Small intestine (tissue), 7 donors: ENCODE measurements around the gene SP100. TPM values are rescaled to one million over a fixed set of nuclear protein-coding genes. Genes with fewer than 3 reads are reported as not detected.

Experiments used
- DNase-seq, 2 donors: peaks; one replicate each; pipeline versions ENCODE4 v3.0.0 to v3.0.0-alpha.2; 2013
- FAIRE-seq: peaks from 2 replicates; lab custom pipeline; 2012; peaks lifted over from hg19 to GRCh38; lab: Jason Lieb, UNC
- H3K27ac ChIP-seq, 3 donors: one replicate each; pipeline ENCODE4 v1.5.1; 2013; ENCODE audit warnings: low read length in 2 of 3, mild to moderate bottlenecking in 2 of 3, control low read depth in 1 of 3, inconsistent platforms in 1 of 3, low read depth in 1 of 3, moderate library complexity in 1 of 3
- H3K27me3 ChIP-seq, 3 donors: one replicate each; pipeline ENCODE4 v1.6.1; 2013; ENCODE audit warnings: low read length in 3 of 3, inconsistent platforms in 1 of 3; ENCODE audit not compliant: control insufficient read depth in 3 of 3, insufficient read depth in 3 of 3
- H3K36me3 ChIP-seq, 3 donors: one replicate each; pipeline ENCODE4 v1.6.1; 2013; ENCODE audit warnings: low read length in 3 of 3, inconsistent platforms in 1 of 3, low read depth in 1 of 3, mild to moderate bottlenecking in 1 of 3, moderate library complexity in 1 of 3; ENCODE audit not compliant: control insufficient read depth in 3 of 3, insufficient read depth in 2 of 3
- H3K4me1 ChIP-seq, 3 donors: one replicate each; pipeline ENCODE4 v1.6.1; 2013; ENCODE audit warnings: low read length in 2 of 3, inconsistent platforms in 1 of 3, low read depth in 1 of 3, mild to moderate bottlenecking in 1 of 3, moderate library complexity in 1 of 3; ENCODE audit not compliant: control insufficient read depth in 3 of 3, insufficient read depth in 2 of 3
- H3K4me3 ChIP-seq, 3 donors: one replicate each; pipeline ENCODE4 v1.5.1; 2013; ENCODE audit warnings: low read length in 3 of 3, control low read depth in 1 of 3, inconsistent platforms in 1 of 3, low read depth in 1 of 3, mild to moderate bottlenecking in 1 of 3, moderate library complexity in 1 of 3
- H3K9me3 ChIP-seq, 2 donors: one replicate each; pipeline ENCODE4 v1.6.1; 2013; ENCODE audit warnings: low read depth in 1 of 2, low read length in 1 of 2; ENCODE audit not compliant: control insufficient read depth in 2 of 2, insufficient read depth in 1 of 2
- WGBS, 3 donors: extraction: QIAGEN DNeasy Blood & Tissue Kit; methylation state at CpG; one replicate each; pipeline ENCODE4 v1.1.7; 2013; 5-methylcytosine and 5-hydroxymethylcytosine counted together
- polyA plus RNA-seq, 4 donors: library from polyadenylated mRNA; stranded (reverse) in 3 of 4; unstranded in 1 of 4; fragments of 200-250 nt in 3 of 4; fragments of 120-200 nt in 1 of 4; gene quantifications; one replicate each; pipeline versions ENCODE4 v1.2.1 to v1.2.3, GENCODE V29; 2013
- donor health status: healthy with polysubstance abuse.
- donor health status: control.
- donor health status: control.
- donor health status: Bipolar disorder and iron deficiency.
- donor health status: healthy.

Gene SP100
- polyA plus RNA-seq, 4 donors, result 38.7 to 55.4 (median 46.9) TPM

- no peak overlapping the region for H3K27ac ChIP-seq
- H3K4me3 ChIP-seq, result no peak overlapping the region
- no peaks in the 10 kb centered on the region for H3K27me3 ChIP-seq
- no peaks in the 10 kb centered on the region for H3K4me1 ChIP-seq
- peaks cover 0 to 17% (median 8%) of the 10 kb centered on the region in 3 donors for H3K36me3 ChIP-seq
- FAIRE-seq, result no peak
- WGBS, 3 donors, result 92 to 97% (median 95%) methylated on average over 2 of the region's 2 CpGs
- H3K9me3 ChIP-seq, result peaks cover 0 to 8% of the 10 kb centered on the region in 2 donors
- no peak for DNase-seq
Observed at GRCh38 chr2:230455005-230455684, 39.1 kb downstream of the SP100 start.

- FAIRE-seq, result no peak
- no peak for DNase-seq
- Histone ChIP-seq H3K4me3 (no peak overlapping the region), H3K4me1 (no peaks in the 10 kb centered on the region), H3K27ac (peak overlapping the region in 1 of 3 donors; percentile 69), H3K36me3 (peaks cover 0 to 22% (median 11%) of the 10 kb centered on the region in 3 donors), H3K27me3 (no peaks in the 10 kb centered on the region), H3K9me3 (peaks cover 0 to 8% of the 10 kb centered on the region in 2 donors)
- WGBS, 3 donors, result 74 to 89% (median 75%) methylated on average over 4 of the region's 4 CpGs
Observed at GRCh38 chr2:230457073-230457768, 41.2 kb downstream of the SP100 start.

- FAIRE-seq, result no peak
- peaks cover 0 to 8% of the 10 kb centered on the region in 2 donors for H3K9me3 ChIP-seq
- no peak overlapping the region for H3K4me3 ChIP-seq
- H3K27me3 ChIP-seq, result no peaks in the 10 kb centered on the region
- no peaks in the 10 kb centered on the region for H3K4me1 ChIP-seq
- H3K36me3 ChIP-seq, result peaks cover 0 to 24% (median 13%) of the 10 kb centered on the region in 3 donors
- H3K27ac ChIP-seq, result no peak overlapping the region
- no peak for DNase-seq
Observed at GRCh38 chr2:230457793-230458192, 41.8 kb downstream of the SP100 start.

GRCh38 chr2:230459216-230459615 lies 43.2 kb downstream of the SP100 start:
- FAIRE-seq (no peak), DNase-seq (no peak)
- no peak overlapping the region for H3K4me3 ChIP-seq
- H3K36me3 ChIP-seq, result peaks cover 6 to 24% (median 17%) of the 10 kb centered on the region in 3 donors
- no peaks in the 10 kb centered on the region for H3K4me1 ChIP-seq
- H3K27ac ChIP-seq, result no peak overlapping the region
- no peaks in the 10 kb centered on the region for H3K27me3 ChIP-seq
- H3K9me3 ChIP-seq, result peaks cover 0 to 8% of the 10 kb centered on the region in 2 donors

- Histone ChIP-seq H3K36me3 (peaks cover 12 to 17% (median 14%) of the 10 kb centered on the region in 3 donors), H3K9me3 (no peaks in the 10 kb centered on the region), H3K4me3 (no peak overlapping the region), H3K27me3 (no peaks in the 10 kb centered on the region), H3K4me1 (no peaks in the 10 kb centered on the region), H3K27ac (no peak overlapping the region)
- FAIRE-seq, result no peak
- WGBS, 3 donors, result 86 to 94% (median 93%) methylated on average over 4 of the region's 4 CpGs
- no peak for DNase-seq
Observed at GRCh38 chr2:230471074-230471473, 55.1 kb downstream of the SP100 start.

GRCh38 chr2:230472621-230473018 lies 56.6 kb downstream of the SP100 start:
- H3K4me1 ChIP-seq, result no peaks in the 10 kb centered on the region
- no peaks in the 10 kb centered on the region for H3K9me3 ChIP-seq
- H3K36me3 ChIP-seq, result peaks cover 8 to 12% (median 10%) of the 10 kb centered on the region in 3 donors
- DNase-seq, result no peak
- H3K27me3 ChIP-seq, result no peaks in the 10 kb centered on the region
- no peak overlapping the region for H3K4me3 ChIP-seq
- H3K27ac ChIP-seq, result no peak overlapping the region
- FAIRE-seq, result no peak

GRCh38 chr2:230473378-230473777 lies 57.4 kb downstream of the SP100 start:
- WGBS, 3 donors, result 49 to 82% (median 71%) methylated on average over 3 of the region's 3 CpGs

GRCh38 chr2:230475143-230475542 lies 59.1 kb downstream of the SP100 start:
- H3K4me1 ChIP-seq, result no peaks in the 10 kb centered on the region
- no peak overlapping the region for H3K27ac ChIP-seq
- peaks cover 5 to 14% (median 7%) of the 10 kb centered on the region in 3 donors for H3K36me3 ChIP-seq
- DNase-seq, result no peak
- WGBS, 3 donors, result 95 to 97% (median 95%) methylated on average over 1 of the region's 1 CpG
- no peaks in the 10 kb centered on the region for H3K9me3 ChIP-seq
- no peak overlapping the region for H3K4me3 ChIP-seq
- no peaks in the 10 kb centered on the region for H3K27me3 ChIP-seq
- FAIRE-seq, result no peak

More at GRCh38 chr2:230473378-230473777, 57.4 kb downstream of the SP100 start:
- Histone ChIP-seq H3K36me3 (peaks cover 8 to 12% (median 10%) of the 10 kb centered on the region in 3 donors), H3K27me3 (no peaks in the 10 kb centered on the region), H3K9me3 (no peaks in the 10 kb centered on the region), H3K27ac (no peak overlapping the region), H3K4me3 (no peak overlapping the region), H3K4me1 (no peaks in the 10 kb centered on the region)
- peak in 1 of 2 donors; percentile 23 for DNase-seq
- FAIRE-seq, result no peak
